Activated CD4-positive, alpha-beta T cell treated with anti-CD3 and anti-CD28 coated beads, Interleukin-2, amount 10 ng/mL, durations not matched to agents 7 days and 5 days (primary cell): Measurements from ENCODE around the gene GIMAP8. TPM values are rescaled to one million over a fixed set of nuclear protein-coding genes. Genes with fewer than 3 reads are reported as not detected.
"Not testable (repeated sequence)": the region's sequence is repeated elsewhere in the genome, so short reads cannot be mapped to it uniquely, and the experiment has no call there.

Experiments used
- CTCF ChIA-PET: fragments of 350-600 bp; sonication (Branson Sonifier 250); formaldehyde crosslinking; loops from one replicate; lab custom pipeline; 2021; ENCODE audit warnings: antibody characterized with exemption; lab: Charles Lee
- POLR2A ChIA-PET: fragments of 350-600 bp; sonication (Branson Sonifier 250); formaldehyde crosslinking; loops from one replicate; lab custom pipeline; 2021; ENCODE audit warnings: antibody characterized with exemption; lab: Charles Lee
- DNase-seq: peaks from one replicate; pipeline ENCODE4 v3.0.0-alpha.2; 2020
- H3K27ac Mint-ChIP-seq: one replicate; pipeline ENCODE4 v1.8.0; 2021; ENCODE audit warnings: mild to moderate bottlenecking, moderate library complexity, mixed read lengths
- H3K27me3 Mint-ChIP-seq: one replicate; pipeline ENCODE4 v1.8.0; 2021; ENCODE audit warnings: mixed read lengths
- H3K36me3 Mint-ChIP-seq: one replicate; pipeline ENCODE4 v1.8.0; 2021; ENCODE audit warnings: low read depth, mixed read lengths
- H3K4me1 Mint-ChIP-seq: one replicate; pipeline ENCODE4 v1.8.0; 2021; ENCODE audit warnings: mixed read lengths
- H3K4me3 Mint-ChIP-seq: one replicate; pipeline ENCODE4 v1.8.0; 2021; ENCODE audit warnings: mild to moderate bottlenecking, moderate library complexity, mixed read lengths
- H3K9me3 Mint-ChIP-seq: one replicate; pipeline ENCODE4 v1.8.0; 2021; ENCODE audit warnings: mixed read lengths
- total RNA-seq, 2 experiments: library from RNA; stranded (reverse); gene quantifications; one replicate each; pipeline ENCODE4 v1.2.3, GENCODE V29; 2021

GIMAP8 gene
- total RNA-seq, 2 experiments from 2014 or later, result 35.9 to 36.3 TPM

DNA sequence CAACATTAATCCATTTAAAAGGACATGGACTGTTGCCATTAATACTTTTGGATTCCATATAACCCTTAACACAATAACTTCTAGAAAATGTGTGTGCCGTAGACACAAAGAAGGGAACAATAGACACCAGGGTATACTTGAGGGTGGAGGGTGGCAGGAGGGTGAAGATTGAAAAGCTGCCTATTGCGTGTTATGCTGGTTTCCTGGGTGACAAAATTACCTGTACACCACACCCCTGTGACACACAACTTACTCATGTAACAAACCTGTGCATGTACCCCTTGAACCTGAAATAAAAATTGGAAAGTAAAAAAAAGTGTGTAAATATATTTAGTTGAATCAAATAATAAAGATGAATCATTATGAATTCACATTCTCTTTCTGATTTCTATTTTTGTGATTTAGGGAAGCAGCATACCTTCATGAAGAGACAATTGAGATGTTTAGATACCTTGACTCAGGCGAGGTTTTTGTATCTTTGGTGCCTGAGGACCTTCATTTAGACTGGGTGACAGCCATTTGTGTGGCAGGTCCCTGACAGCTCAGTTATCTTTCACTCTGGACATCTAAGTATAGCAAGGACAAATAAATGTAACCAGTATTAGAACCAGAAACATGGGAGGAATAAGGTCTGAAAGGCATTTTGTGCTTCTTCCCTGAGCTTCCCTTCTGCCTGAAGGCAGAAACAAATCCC is 28.7 kb downstream of the GIMAP8 start:
- peak overlapping the region; percentile 96 for H3K27ac Mint-ChIP-seq
- no peaks in the 10 kb centered on the region for H3K27me3 Mint-ChIP-seq
- peak; percentile 42 for DNase-seq
- ChIA-PET POLR2A (interaction anchor here (1.1 to 1.4 kb wide), 2 partner anchors 27 to 35 kb away, joined by 5 to 8 read pairs; partner anchors contain the start of gene GIMAP7), CTCF (interaction anchor here (1.6 to 1.7 kb wide), 2 partner anchors 14 to 26 kb away, joined by 5 read pairs; no protein-coding TSS in a partner anchor)
- H3K4me1 Mint-ChIP-seq, result peaks cover 92% of the 10 kb centered on the region
- peaks cover 70% of the 10 kb centered on the region for H3K36me3 Mint-ChIP-seq
- peaks cover 18% of the 10 kb centered on the region for H3K9me3 Mint-ChIP-seq
- H3K4me3 Mint-ChIP-seq, result peak overlapping the region; percentile 28

GRCh38 chr7:150481186-150481920 is 30.9 kb downstream of the GIMAP8 start:
- Mint-ChIP-seq H3K4me3 (peak overlapping the region; percentile 75), H3K36me3 (peaks cover 65% of the 10 kb centered on the region), H3K27ac (peak overlapping the region; percentile 96), H3K9me3 (peaks cover 13% of the 10 kb centered on the region), H3K27me3 (no peaks in the 10 kb centered on the region), H3K4me1 (peaks cover 92% of the 10 kb centered on the region)
- peak; percentile 68 for DNase-seq
- POLR2A ChIA-PET, result interaction anchor here (0.6 to 1.7 kb wide), 7 partner anchors 21 to 187 kb away, joined by 3 to 27 read pairs (median 9); partner anchors contain the start of genes GIMAP7 and GIMAP8
- CTCF ChIA-PET, result interaction anchor here (0.9 to 1.5 kb wide), 9 partner anchors 16 to 261 kb away, joined by 3 to 10 read pairs (median 5); no protein-coding TSS in a partner anchor

GRCh38 chr7:150481922-150482321 is 31.5 kb downstream of the GIMAP8 start:
- Mint-ChIP-seq H3K4me1 (peaks cover 91% of the 10 kb centered on the region), H3K4me3 (peak overlapping the region; percentile 75), H3K9me3 (peaks cover 14% of the 10 kb centered on the region), H3K36me3 (peaks cover 63% of the 10 kb centered on the region), H3K27ac (peak overlapping the region; percentile 96), H3K27me3 (no peaks in the 10 kb centered on the region)
- no peak for DNase-seq
- ChIA-PET POLR2A (interaction anchor here (1.0 to 1.7 kb wide), 4 partner anchors 21 to 33 kb away, joined by 4 to 27 read pairs (median 10); partner anchors contain the start of genes GIMAP7 and GIMAP8), CTCF (interaction anchor here (0.9 to 1.5 kb wide), 9 partner anchors 17 to 261 kb away, joined by 3 to 10 read pairs (median 5); no protein-coding TSS in a partner anchor)

DNA sequence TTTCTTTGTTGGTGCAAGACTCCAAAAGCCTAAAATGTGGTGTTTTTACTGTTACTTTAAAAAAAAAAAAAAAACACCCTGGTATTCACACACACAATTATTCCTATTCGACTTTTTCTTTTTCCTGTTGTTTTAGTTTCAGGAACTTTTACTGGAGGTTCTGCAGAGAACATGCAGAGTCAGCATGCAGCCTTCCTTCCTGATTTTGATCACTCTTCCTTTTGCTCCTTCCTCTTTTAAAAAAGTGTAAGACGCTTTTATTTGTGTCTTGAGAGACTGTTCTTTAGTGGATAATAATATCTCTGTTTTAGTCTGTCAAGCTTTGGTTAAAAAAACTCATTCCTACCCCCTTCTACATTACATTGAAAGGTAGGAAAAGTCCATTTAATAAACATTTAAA is 33.1 kb downstream of the GIMAP8 start:
- ChIA-PET CTCF (interaction anchor here (0.7 to 1.1 kb wide), 3 partner anchors 21 to 53 kb away, joined by 3 to 4 read pairs (median 4); partner anchors contain the start of gene GIMAP8), POLR2A (interaction anchor here (0.9 to 1.1 kb wide), 2 partner anchors 19 to 31 kb away, joined by 3 read pairs; partner anchors contain the start of gene GIMAP7)
- H3K27me3 Mint-ChIP-seq, DNase-seq: not testable (repeated sequence)
- Mint-ChIP-seq H3K4me1 (peaks cover 84% of the 10 kb centered on the region), H3K4me3 (peak overlapping the region; percentile 67), H3K9me3 (peaks cover 18% of the 10 kb centered on the region), H3K36me3 (peaks cover 60% of the 10 kb centered on the region), H3K27ac (peak overlapping the region; percentile 96)

DNA sequence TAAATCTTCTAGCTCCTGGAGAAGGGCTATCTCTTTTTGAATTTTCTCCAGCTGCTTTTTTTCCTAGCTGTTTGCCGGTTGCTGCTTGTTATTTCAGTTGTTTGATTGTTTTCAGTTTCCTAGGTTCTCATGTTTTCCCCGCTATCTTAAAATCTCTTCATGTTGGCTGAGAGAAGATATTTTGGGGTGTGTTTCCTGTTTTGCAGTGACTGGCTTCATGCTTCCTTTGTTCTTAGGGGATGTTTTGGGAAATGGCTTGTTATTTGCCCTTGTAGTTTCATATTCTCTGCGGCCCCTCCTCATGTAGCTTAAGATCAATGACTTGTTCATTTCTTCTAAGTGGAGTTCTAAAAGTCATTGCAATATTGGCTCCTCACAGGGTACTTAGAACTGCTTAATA is 33.6 kb downstream of the GIMAP8 start:
- peak overlapping the region; percentile 96 for H3K27ac Mint-ChIP-seq

GRCh38 chr7:150487625-150488024 is 37.2 kb downstream of the GIMAP8 start:
- Mint-ChIP-seq H3K9me3 (peaks cover 29% of the 10 kb centered on the region), H3K27ac (no peak overlapping the region), H3K36me3 (peaks cover 62% of the 10 kb centered on the region), H3K27me3 (no peaks in the 10 kb centered on the region), H3K4me3 (no peak overlapping the region), H3K4me1 (peaks cover 68% of the 10 kb centered on the region)
- POLR2A ChIA-PET, result no interaction called here
- CTCF ChIA-PET, result no interaction called here
- DNase-seq, result no peak

More for the DNA sequence above, 33.6 kb downstream of the GIMAP8 start:
- Mint-ChIP-seq H3K4me3 (peak overlapping the region; percentile 67), H3K9me3 (peaks cover 21% of the 10 kb centered on the region), H3K4me1 (peaks cover 81% of the 10 kb centered on the region), H3K36me3 (peaks cover 60% of the 10 kb centered on the region)
- POLR2A ChIA-PET, result interaction anchor here (0.9 to 1.1 kb wide), 2 partner anchors 18 to 30 kb away, joined by 3 read pairs; partner anchors contain the start of gene GIMAP7
- DNase-seq, result peak; percentile 61
- CTCF ChIA-PET, result interaction anchor here (0.6 to 1.1 kb wide), 5 partner anchors 21 to 191 kb away, joined by 3 to 4 read pairs (median 4); partner anchors contain the start of gene GIMAP8
- H3K27me3 Mint-ChIP-seq, result not testable (repeated sequence)

DNA sequence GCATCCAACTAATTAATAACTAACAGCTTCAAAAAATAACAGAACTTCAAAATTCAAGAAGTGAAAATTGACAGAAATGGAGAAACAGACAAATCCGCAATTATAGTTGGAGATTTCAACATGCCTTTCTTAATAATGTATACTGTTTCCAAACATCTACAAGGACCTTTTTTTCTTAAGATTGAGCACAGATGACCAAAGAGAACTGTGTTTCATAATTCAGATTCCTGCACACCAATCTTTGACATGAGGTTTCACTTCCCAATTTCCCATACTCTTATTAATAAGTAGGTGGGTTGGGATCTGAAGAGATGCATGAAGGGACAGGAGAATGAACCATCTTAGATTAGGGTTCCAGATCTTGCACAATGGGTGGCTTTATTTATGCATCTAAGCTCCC is 39.4 kb downstream of the GIMAP8 start:
- H3K4me3 Mint-ChIP-seq, result no peak overlapping the region
- POLR2A ChIA-PET, result no interaction called here
- peaks cover 69% of the 10 kb centered on the region for H3K36me3 Mint-ChIP-seq
- H3K9me3 Mint-ChIP-seq, result peaks cover 30% of the 10 kb centered on the region
- no peak overlapping the region for H3K27ac Mint-ChIP-seq
- no peaks in the 10 kb centered on the region for H3K27me3 Mint-ChIP-seq
- CTCF ChIA-PET, result interaction anchor here (0.6 to 2.4 kb wide), 3 partner anchors 15 to 21 kb away, joined by 3 to 5 read pairs (median 3); no protein-coding TSS in a partner anchor
- DNase-seq, result no peak
- H3K4me1 Mint-ChIP-seq, result peaks cover 52% of the 10 kb centered on the region

DNA sequence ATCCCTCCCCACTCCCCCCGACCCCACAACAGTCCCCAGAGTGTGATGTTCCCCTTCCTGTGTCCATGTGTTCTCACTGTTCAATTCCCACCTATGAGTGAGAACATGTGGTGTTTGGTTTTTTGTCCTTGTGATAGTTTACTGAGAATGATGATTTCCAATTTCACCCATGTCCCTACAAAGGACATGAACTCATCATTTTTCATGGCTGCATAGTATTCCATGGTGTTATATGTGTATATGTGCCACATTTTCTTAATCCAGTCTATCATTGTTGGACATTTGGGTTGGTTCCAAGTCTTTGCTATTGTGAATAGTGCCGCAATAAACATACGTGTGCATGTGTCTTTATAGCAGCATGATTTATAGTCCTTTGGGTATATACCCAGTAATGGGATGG is 43.0 kb downstream of the GIMAP8 start:
- H3K27me3 Mint-ChIP-seq, POLR2A ChIA-PET, DNase-seq, H3K27ac Mint-ChIP-seq, H3K4me3 Mint-ChIP-seq: not testable (repeated sequence)
- CTCF ChIA-PET, result interaction anchor here (0.6 kb wide), 1 partner anchor 23 kb away, joined by 4 read pairs; no protein-coding TSS in a partner anchor
- Mint-ChIP-seq H3K9me3 (peaks cover 33% of the 10 kb centered on the region), H3K4me1 (peaks cover 44% of the 10 kb centered on the region), H3K36me3 (peaks cover 71% of the 10 kb centered on the region)

DNA sequence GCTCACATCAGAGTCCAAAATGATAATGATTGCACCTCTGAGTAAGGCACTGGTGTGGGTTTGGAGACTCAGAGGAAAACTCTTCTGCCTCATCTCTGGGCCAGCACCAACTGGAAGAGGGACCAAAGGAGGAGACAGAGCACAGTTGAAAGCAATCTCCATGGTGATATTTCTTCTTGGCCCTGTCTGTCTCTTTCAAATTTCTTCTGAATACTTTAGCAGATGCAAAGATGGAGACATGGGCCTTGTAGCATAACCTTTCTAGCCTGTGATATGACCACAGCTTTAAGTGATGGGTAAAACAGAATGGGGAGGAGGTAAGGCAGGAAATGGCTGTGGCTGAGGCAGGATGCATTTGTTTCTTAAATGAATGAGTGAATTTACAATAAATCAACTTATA is 52.1 kb downstream of the GIMAP8 start:
- CTCF ChIA-PET, result interaction anchor here (0.8 to 3.0 kb wide), 8 partner anchors 9 to 55 kb away, joined by 3 to 15 read pairs (median 4); partner anchors contain the start of gene GIMAP7

DNA sequence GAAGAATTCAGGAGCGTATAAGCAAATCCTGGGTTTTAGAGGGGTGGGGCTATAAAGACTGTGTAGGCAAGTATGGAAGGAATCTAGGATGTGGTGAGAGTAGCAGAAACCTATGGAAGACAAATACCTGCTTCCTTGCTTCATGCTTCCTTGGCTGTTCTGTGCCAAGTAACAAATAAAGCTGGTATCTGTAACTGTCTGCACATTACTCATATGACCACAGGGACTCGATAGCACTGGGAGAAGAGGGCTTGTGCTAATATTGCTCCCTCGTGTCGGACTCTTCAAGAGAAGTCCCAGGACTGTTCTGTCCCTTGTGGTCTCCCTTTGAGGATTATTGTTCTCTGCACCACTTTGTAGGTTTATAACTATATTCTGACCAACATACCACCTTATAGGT is 52.7 kb downstream of the GIMAP8 start:
- Mint-ChIP-seq H3K4me1 (peaks cover 83% of the 10 kb centered on the region), H3K9me3 (peaks cover 34% of the 10 kb centered on the region), H3K36me3 (peaks cover 52% of the 10 kb centered on the region), H3K27me3 (no peaks in the 10 kb centered on the region), H3K27ac (peak overlapping the region; percentile 92), H3K4me3 (peak overlapping the region; percentile 58)
- CTCF ChIA-PET, result interaction anchor here (0.8 to 3.0 kb wide), 9 partner anchors 8 to 56 kb away, joined by 3 to 15 read pairs (median 4); partner anchors contain the start of gene GIMAP7
- DNase-seq, result no peak
- POLR2A ChIA-PET, result interaction anchor here (1.1 to 2.0 kb wide), 4 partner anchors 12 to 51 kb away, joined by 3 to 13 read pairs (median 8); partner anchors contain the start of gene GIMAP7

More for the DNA sequence above, 52.1 kb downstream of the GIMAP8 start:
- Mint-ChIP-seq H3K36me3 (peaks cover 56% of the 10 kb centered on the region), H3K9me3 (peaks cover 40% of the 10 kb centered on the region), H3K27ac (peak overlapping the region; percentile 92), H3K4me3 (peak overlapping the region; percentile 58), H3K4me1 (peaks cover 82% of the 10 kb centered on the region), H3K27me3 (no peaks in the 10 kb centered on the region)
- DNase-seq, result peak; percentile 73
- POLR2A ChIA-PET, result interaction anchor here (0.6 to 2.0 kb wide), 5 partner anchors 12 to 253 kb away, joined by 3 to 13 read pairs (median 7); partner anchors contain the start of gene GIMAP7

- Mint-ChIP-seq H3K27me3 (no peaks in the 10 kb centered on the region), H3K4me3 (peak overlapping the region; percentile 38), H3K36me3 (peaks cover 49% of the 10 kb centered on the region), H3K9me3 (peaks cover 31% of the 10 kb centered on the region), H3K4me1 (peaks cover 85% of the 10 kb centered on the region), H3K27ac (peak overlapping the region; percentile 92)
- DNase-seq, result no peak
- ChIA-PET CTCF (interaction anchor here (1.4 to 3.0 kb wide), 5 partner anchors 11 to 56 kb away, joined by 3 to 15 read pairs (median 4); partner anchors contain the start of gene GIMAP7), POLR2A (interaction anchor here (2.0 kb wide), 1 partner anchor 11 kb away, joined by 13 read pairs; the partner anchor contains the start of gene GIMAP7)
Measured at GRCh38 chr7:150503581-150503980, 53.2 kb downstream of the GIMAP8 start.
